OCI-LY1 (cell line): ENCODE results near the gene TMC6.

ENCODE experiments used
- H2AFZ ChIP-seq: fragments of 200-600 bp; sonication (generic), shearing (Covaris generic); 2 replicates; pipeline ENCODE4 v1.6.0; 2014; ENCODE audit warnings: antibody characterized with exemption, mild to moderate bottlenecking, low read length
- H3F3A ChIP-seq: fragments of 200-600 bp; sonication (generic), shearing (Covaris generic); 2 replicates; pipeline ENCODE4 v1.6.0; 2014; ENCODE audit warnings: mild to moderate bottlenecking, antibody characterized with exemption, low read length, moderate library complexity; ENCODE audit not compliant: insufficient read depth
- H3K27ac ChIP-seq: fragments of 200-600 bp; sonication (generic); 2 replicates; pipeline ENCODE4 v1.5.1; 2014; ENCODE audit warnings: low read length, mixed run types, mild to moderate bottlenecking, low read depth; ENCODE audit not compliant: poor library complexity, severe bottlenecking
- H3K27me3 ChIP-seq: fragments of 200-600 bp; sonication (generic); 2 replicates; pipeline ENCODE4 v1.6.0; 2014; ENCODE audit warnings: antibody characterized with exemption, mild to moderate bottlenecking, low read length, moderate library complexity; ENCODE audit not compliant: insufficient read depth
- H3K36me3 ChIP-seq: fragments of 200-600 bp; sonication (generic); 2 replicates; pipeline ENCODE4 v1.6.1; 2014; ENCODE audit warnings: mild to moderate bottlenecking, antibody characterized with exemption, low read length, moderate library complexity, mixed read lengths; ENCODE audit not compliant: insufficient read depth
- H3K4me1 ChIP-seq: fragments of 200-600 bp; sonication (generic); 2 replicates; pipeline ENCODE4 v1.5.1; 2014; ENCODE audit warnings: mild to moderate bottlenecking, low read length, moderate library complexity; ENCODE audit not compliant: insufficient read depth, severe bottlenecking
- H3K4me2 ChIP-seq: fragments of 200-600 bp; sonication (generic), shearing (Covaris generic); 2 replicates; pipeline ENCODE4 v1.6.1; 2014; ENCODE audit warnings: low read length
- H3K4me3 ChIP-seq: fragments of 200-600 bp; sonication (generic); 2 replicates; pipeline ENCODE4 v1.5.1; 2014; ENCODE audit warnings: low read length, low read depth, mild to moderate bottlenecking, mixed read lengths; ENCODE audit not compliant: poor library complexity, severe bottlenecking
- H3K79me2 ChIP-seq: fragments of 200-600 bp; shearing (Covaris generic); 2 replicates; pipeline ENCODE4 v1.6.1; 2016; ENCODE audit warnings: mixed run types, low read length, mixed read lengths; ENCODE audit not compliant: insufficient read depth
- H3K9ac ChIP-seq: fragments of 200-600 bp; sonication (generic), shearing (Covaris generic); 2 replicates; pipeline ENCODE4 v1.6.1; 2014; ENCODE audit warnings: mild to moderate bottlenecking, low read length, mixed read lengths
- H3K9me2 ChIP-seq: fragments of 200-600 bp; sonication (generic), shearing (Covaris generic); 2 replicates; pipeline ENCODE4 v1.6.1; 2014; ENCODE audit warnings: low read depth, mild to moderate bottlenecking, low read length, mixed read lengths
- H3K9me3 ChIP-seq: fragments of 200-600 bp; shearing (Covaris generic); 2 replicates; pipeline ENCODE4 v1.6.1; 2014; ENCODE audit warnings: low read length, mixed read lengths
- H4K20me1 ChIP-seq: fragments of 200-600 bp; sonication (generic), shearing (Covaris generic); 2 replicates; pipeline ENCODE4 v1.6.0; 2016; ENCODE audit warnings: mild to moderate bottlenecking, low read length; ENCODE audit not compliant: insufficient read depth
- EZH2 ChIP-seq: fragments of 200-600 bp; sonication (generic), shearing (Covaris generic); IDR thresholded peaks from 2 replicates; pipeline ENCODE4 v1.8.0; 2017; ENCODE audit warnings: borderline replicate concordance, mixed run types, mild to moderate bottlenecking, antibody characterized with exemption, low read length, moderate library complexity, mixed read lengths
- TF ChIP-seq, protein P1 (sequence below): fragments of 200-600 bp; sonication (generic), shearing (Covaris generic); IDR thresholded peaks from 2 replicates; pipeline ENCODE4 v1.5.1; 2017; ENCODE audit warnings: mild to moderate bottlenecking, antibody characterized with exemption, low read length, moderate library complexity, mixed read lengths

TMC6 gene

DNA sequence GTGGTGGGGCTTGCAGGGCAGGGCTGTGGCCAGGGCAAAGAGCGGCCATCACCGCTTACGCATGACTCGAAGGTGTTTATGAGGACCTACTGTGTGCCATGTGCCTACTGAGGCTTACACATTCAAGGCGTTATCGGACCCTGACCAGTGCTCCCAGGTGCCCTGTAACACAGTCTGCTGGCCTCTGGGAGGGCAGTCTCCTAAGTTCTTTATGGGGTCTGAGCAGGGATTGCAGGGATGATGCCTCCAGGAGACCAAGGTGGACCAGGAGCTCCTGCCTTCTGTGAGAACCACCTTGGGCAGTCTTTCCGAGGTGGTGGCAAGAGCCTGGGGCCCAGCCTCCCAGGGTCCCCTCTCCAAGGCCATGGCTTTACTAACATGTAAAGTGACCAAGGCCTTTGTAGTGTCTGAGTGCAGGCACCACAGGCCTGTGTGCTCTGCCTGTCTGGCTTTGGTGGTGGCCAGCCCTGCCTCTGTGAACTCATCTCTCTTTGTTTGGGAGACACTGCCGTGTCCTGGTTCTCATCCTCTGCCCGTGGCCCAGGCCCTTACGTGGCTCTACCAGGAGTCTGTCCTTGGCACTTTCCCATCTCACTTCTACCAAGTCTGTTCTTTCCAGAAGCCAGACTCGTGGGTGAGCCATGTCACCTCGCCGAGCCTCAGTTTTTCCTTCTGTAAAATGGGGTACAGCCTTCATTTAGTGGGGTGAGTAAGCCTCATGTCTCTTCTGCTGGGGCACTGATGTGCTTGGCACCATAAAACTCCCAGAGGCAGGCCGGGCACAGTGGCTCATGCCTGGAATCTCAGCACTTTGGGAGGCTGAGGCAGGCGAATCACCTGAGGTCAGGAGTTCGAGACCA lies 36.4 kb upstream of the TMC6 start:
- Histone ChIP-seq H3K4me3 (no peak overlapping the region), H2AFZ (no peak overlapping the region)
- TF ChIP-seq EZH2, result no peak
- TF ChIP-seq, protein P1, sequence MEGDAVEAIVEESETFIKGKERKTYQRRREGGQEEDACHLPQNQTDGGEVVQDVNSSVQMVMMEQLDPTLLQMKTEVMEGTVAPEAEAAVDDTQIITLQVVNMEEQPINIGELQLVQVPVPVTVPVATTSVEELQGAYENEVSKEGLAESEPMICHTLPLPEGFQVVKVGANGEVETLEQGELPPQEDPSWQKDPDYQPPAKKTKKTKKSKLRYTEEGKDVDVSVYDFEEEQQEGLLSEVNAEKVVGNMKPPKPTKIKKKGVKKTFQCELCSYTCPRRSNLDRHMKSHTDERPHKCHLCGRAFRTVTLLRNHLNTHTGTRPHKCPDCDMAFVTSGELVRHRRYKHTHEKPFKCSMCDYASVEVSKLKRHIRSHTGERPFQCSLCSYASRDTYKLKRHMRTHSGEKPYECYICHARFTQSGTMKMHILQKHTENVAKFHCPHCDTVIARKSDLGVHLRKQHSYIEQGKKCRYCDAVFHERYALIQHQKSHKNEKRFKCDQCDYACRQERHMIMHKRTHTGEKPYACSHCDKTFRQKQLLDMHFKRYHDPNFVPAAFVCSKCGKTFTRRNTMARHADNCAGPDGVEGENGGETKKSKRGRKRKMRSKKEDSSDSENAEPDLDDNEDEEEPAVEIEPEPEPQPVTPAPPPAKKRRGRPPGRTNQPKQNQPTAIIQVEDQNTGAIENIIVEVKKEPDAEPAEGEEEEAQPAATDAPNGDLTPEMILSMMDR, result no peak

DNA sequence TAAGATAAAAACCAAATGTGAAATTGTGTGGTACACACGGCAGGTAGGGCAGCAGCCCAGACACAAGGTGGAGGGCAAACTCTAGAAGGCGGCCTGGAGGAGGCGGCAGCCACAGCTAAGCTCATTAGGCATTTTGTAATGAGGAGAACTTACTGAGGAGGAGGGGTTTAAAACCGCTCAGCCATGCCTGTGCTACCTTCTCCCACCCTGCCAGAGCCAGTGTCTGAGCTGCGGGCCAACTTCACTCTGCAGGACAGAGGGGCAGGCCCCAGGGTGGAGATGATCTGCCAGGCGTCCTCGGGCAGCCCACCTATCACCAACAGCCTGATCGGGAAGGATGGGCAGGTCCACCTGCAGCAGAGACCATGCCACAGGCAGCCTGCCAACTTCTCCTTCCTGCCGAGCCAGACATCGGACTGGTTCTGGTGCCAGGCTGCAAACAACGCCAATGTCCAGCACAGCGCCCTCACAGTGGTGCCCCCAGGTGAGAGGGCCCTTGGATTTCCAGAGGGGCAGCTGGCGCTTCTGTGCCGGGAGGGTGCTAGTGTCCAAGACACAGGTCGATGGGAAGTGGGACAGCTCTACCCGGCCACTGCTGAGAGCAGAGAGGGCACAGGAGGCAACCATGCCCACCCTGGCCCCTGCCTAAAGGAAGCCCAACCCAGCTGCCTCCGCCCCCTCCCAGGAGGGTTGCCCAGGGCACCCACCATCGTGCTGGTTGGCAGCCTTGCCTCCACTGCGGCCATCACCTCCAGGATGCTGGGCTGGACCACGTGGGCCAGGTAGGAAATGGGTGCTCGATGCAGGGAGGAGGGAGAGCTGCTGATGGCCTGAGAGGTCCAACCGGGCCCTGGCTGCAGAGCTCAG lies 35.6 kb upstream of the TMC6 start:
- TF ChIP-seq, protein P1, result no peak
- no peak for TF ChIP-seq EZH2
- H2AFZ ChIP-seq, result no peak overlapping the region
- no peaks in the 10 kb centered on the region for H4K20me1 ChIP-seq
- no peaks in the 10 kb centered on the region for H3K79me2 ChIP-seq
- H3K27me3 ChIP-seq, result no peaks in the 10 kb centered on the region
- H3F3A ChIP-seq, result no peaks in the 10 kb centered on the region
- H3K4me3 ChIP-seq, result no peak overlapping the region
- H3K4me1 ChIP-seq, result peaks cover 26% of the 10 kb centered on the region
- H3K9me2 ChIP-seq, result no peaks in the 10 kb centered on the region
- no peaks in the 10 kb centered on the region for H3K9me3 ChIP-seq
- H3K4me2 ChIP-seq, result no peak overlapping the region
- H3K9ac ChIP-seq, result no peak overlapping the region
- no peak overlapping the region for H3K27ac ChIP-seq
- no peaks in the 10 kb centered on the region for H3K36me3 ChIP-seq

More for the DNA sequence above, 36.4 kb upstream of the TMC6 start:
- Histone ChIP-seq H3K9me2 (no peaks in the 10 kb centered on the region), H3K27ac (no peak overlapping the region), H3K4me2 (no peak overlapping the region), H3K9me3 (no peaks in the 10 kb centered on the region), H3K4me1 (peaks cover 33% of the 10 kb centered on the region), H3K36me3 (no peaks in the 10 kb centered on the region), H4K20me1 (no peaks in the 10 kb centered on the region), H3F3A (no peaks in the 10 kb centered on the region), H3K79me2 (no peaks in the 10 kb centered on the region), H3K9ac (no peak overlapping the region), H3K27me3 (no peaks in the 10 kb centered on the region)

DNA sequence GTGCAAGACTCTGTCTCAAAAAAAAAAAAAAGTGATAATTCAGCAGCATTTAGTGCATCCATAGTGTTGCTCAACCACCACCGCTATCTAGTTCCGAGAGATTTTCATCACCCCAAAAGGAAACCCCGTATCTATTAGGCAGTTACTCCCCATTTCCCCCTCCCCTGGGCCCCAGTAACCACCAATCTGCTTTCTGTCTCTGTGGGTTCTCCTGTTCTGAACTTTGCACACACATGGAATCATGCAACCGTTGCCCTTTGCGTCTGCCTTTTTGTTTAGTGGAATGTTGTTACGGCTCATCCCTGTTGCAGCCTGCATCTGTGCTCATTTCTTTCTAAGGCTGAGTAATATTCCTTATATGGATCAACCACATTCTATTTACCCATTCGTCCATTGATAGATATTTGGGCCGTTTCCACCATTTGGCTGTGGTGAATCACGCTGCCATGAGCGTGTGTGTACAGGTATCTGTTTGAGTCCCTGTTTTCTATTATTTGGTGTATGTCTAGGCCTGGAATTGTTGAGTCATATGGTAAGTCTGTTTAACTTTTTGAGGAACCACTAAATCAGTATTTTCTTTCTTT lies 31.1 kb upstream of the TMC6 start:
- Histone ChIP-seq H3K4me1 (peaks cover 27% of the 10 kb centered on the region), H4K20me1 (no peaks in the 10 kb centered on the region), H3K9me3 (no peaks in the 10 kb centered on the region), H3K4me2 (no peak overlapping the region), H3K27me3 (no peaks in the 10 kb centered on the region), H3F3A (no peaks in the 10 kb centered on the region), H3K79me2 (no peaks in the 10 kb centered on the region), H3K36me3 (no peaks in the 10 kb centered on the region), H3K9me2 (no peaks in the 10 kb centered on the region), H3K4me3 (no peak overlapping the region), H2AFZ (no peak overlapping the region), H3K27ac (no peak overlapping the region), H3K9ac (no peak overlapping the region)
- TF ChIP-seq, protein P1, result no peak
- TF ChIP-seq EZH2, result no peak
